IMR-90 (cell line): ENCODE data around the gene TRIM17. TPM values are rescaled to one million over a fixed set of nuclear protein-coding genes. Genes with fewer than 3 reads are reported as not detected.

ENCODE experiments used
- ATAC-seq: fragments of 200-7000 bp; cut with Tn5 transposase; 2 replicates; pipeline ENCODE4 v1.9.1; 2020; ENCODE audit warnings: low read depth, mild to moderate bottlenecking, moderate library complexity
- BruUV-seq: library from RNA; stranded (reverse); fragments of 400-500 nt; replicated peaks from 2 replicates; lab custom pipeline; 2021; lab: Mats Ljungman, UMichigan
- CTCF ChIA-PET: fragments of 300-600 bp; formaldehyde crosslinking; extraction: SDS; loops from one replicate; lab custom pipeline; 2021; ENCODE audit warnings: antibody characterized with exemption; lab: Yijun Ruan, JAX
- POLR2A ChIA-PET: fragments of 300-600 bp; sonication (Branson Sonifier 250); formaldehyde crosslinking; loops from one replicate; lab custom pipeline; 2022; ENCODE audit warnings: antibody characterized with exemption; ENCODE audit not compliant: unreplicated experiment; lab: Charles Lee
- DNase-seq: peaks from one replicate; pipeline ENCODE4 v3.0.0; 2013
- H2AFZ ChIP-seq: replicated peaks from 2 replicates; pipeline ENCODE3; 2013; ENCODE audit warnings: low read length, mild to moderate bottlenecking; ENCODE audit not compliant: poor library complexity
- H2AK5ac ChIP-seq: 2 replicates; pipeline ENCODE4 v1.6.1; 2013; ENCODE audit warnings: low read depth, low read length, inconsistent platforms
- H2AK9ac ChIP-seq: replicated peaks from 2 replicates; pipeline ENCODE3; 2013; ENCODE audit warnings: mild to moderate bottlenecking, low read depth, low read length, moderate library complexity; ENCODE audit not compliant: poor library complexity
- H2BK120ac ChIP-seq: 2 replicates; pipeline ENCODE4 v1.6.1; 2013; ENCODE audit warnings: low read depth, low read length, inconsistent platforms
- H2BK15ac ChIP-seq: 3 replicates; pipeline ENCODE4 v1.6.1; 2013; ENCODE audit warnings: low read depth, low read length, inconsistent platforms
- H2BK20ac ChIP-seq: 2 replicates; pipeline ENCODE4 v1.6.1; 2013; ENCODE audit warnings: low read depth, mild to moderate bottlenecking, inconsistent platforms, low read length, moderate library complexity
- H2BK5ac ChIP-seq: 2 replicates; pipeline ENCODE4 v1.6.1; 2013; ENCODE audit warnings: mild to moderate bottlenecking, low read depth, low read length, inconsistent platforms; ENCODE audit not compliant: poor library complexity, severe bottlenecking
- H3K14ac ChIP-seq: replicated peaks from 2 replicates; pipeline ENCODE4 v1.6.1; 2013; ENCODE audit warnings: low read depth, low read length, inconsistent platforms
- H3K18ac ChIP-seq: 2 replicates; pipeline ENCODE4 v1.6.1; 2013; ENCODE audit warnings: low read depth, low read length, control low read depth
- H3K23ac ChIP-seq: 2 replicates; pipeline ENCODE4 v1.6.1; 2013; ENCODE audit warnings: low read depth, low read length, inconsistent platforms
- H3K27ac ChIP-seq: 2 replicates; pipeline ENCODE4 v1.5.1; 2013; ENCODE audit warnings: mild to moderate bottlenecking, control low read depth, low read length; ENCODE audit not compliant: insufficient read depth
- H3K27me3 ChIP-seq: 2 replicates; pipeline ENCODE4 v1.6.1; 2013; ENCODE audit warnings: low read length; ENCODE audit not compliant: control insufficient read depth, insufficient read depth
- H3K36me3 ChIP-seq: 2 replicates; pipeline ENCODE4 v1.6.1; 2013; ENCODE audit warnings: low read length, mixed read lengths; ENCODE audit not compliant: control insufficient read depth, insufficient read depth
- H3K4ac ChIP-seq: 2 replicates; pipeline ENCODE4 v1.6.1; 2013; ENCODE audit warnings: low read depth, low read length, inconsistent platforms
- H3K4me1 ChIP-seq: 2 replicates; pipeline ENCODE4 v1.6.1; 2013; ENCODE audit warnings: low read length, mixed read lengths; ENCODE audit not compliant: control insufficient read depth, insufficient read depth
- H3K4me2 ChIP-seq: 2 replicates; pipeline ENCODE4 v1.6.1; 2013; ENCODE audit warnings: low read depth, mild to moderate bottlenecking, control low read depth, low read length, moderate library complexity
- H3K4me3 ChIP-seq: 2 replicates; pipeline ENCODE4 v1.5.1; 2013; ENCODE audit warnings: low read depth, mild to moderate bottlenecking, control low read depth, low read length, moderate library complexity; ENCODE audit not compliant: insufficient read depth
- H3K56ac ChIP-seq: 2 replicates; pipeline ENCODE4 v1.6.1; 2013; ENCODE audit warnings: low read length, inconsistent platforms; ENCODE audit not compliant: insufficient read depth; ENCODE audit errors: extremely low read depth
- H3K79me1 ChIP-seq, 2 experiments: 2 replicates each; pipeline ENCODE4 v1.6.1; 2013; ENCODE audit warnings: low read length in 2 of 2, inconsistent platforms in 1 of 2, low read depth in 1 of 2
- H3K9ac ChIP-seq: 2 replicates; pipeline ENCODE4 v1.6.1; 2013; ENCODE audit warnings: low read depth, low read length, control low read depth
- H3K9me1 ChIP-seq: 2 replicates; pipeline ENCODE4 v1.6.1; 2013; ENCODE audit warnings: low read length, inconsistent platforms; ENCODE audit not compliant: insufficient read depth
- H3K9me3 ChIP-seq: 2 replicates; pipeline ENCODE4 v1.6.1; 2013; ENCODE audit warnings: low read length; ENCODE audit not compliant: control insufficient read depth, insufficient read depth
- H4K20me1 ChIP-seq: 2 replicates; pipeline ENCODE4 v1.6.1; 2013; ENCODE audit warnings: low read length, inconsistent platforms; ENCODE audit not compliant: insufficient read depth
- H4K5ac ChIP-seq: 2 replicates; pipeline ENCODE4 v1.6.1; 2013; ENCODE audit warnings: mild to moderate bottlenecking, low read depth, low read length, control low read depth
- H4K8ac ChIP-seq, 2 experiments: 2 replicates each; pipeline ENCODE4 v1.6.1; 2013; ENCODE audit warnings: low read depth in 2 of 2, low read length in 2 of 2, control low read depth in 1 of 2, inconsistent platforms in 1 of 2
- H4K91ac ChIP-seq: 2 replicates; pipeline ENCODE4 v1.6.1; 2013; ENCODE audit warnings: low read depth, low read length, inconsistent platforms; ENCODE audit not compliant: insufficient read depth
- BHLHE40 ChIP-seq: fragments of 150-350 bp; IDR thresholded peaks from 2 replicates; pipeline ENCODE4 v1.6.1; 2016; ENCODE audit warnings: mild to moderate bottlenecking, low read depth, low read length
- CEBPB ChIP-seq: IDR thresholded peaks from 2 replicates; pipeline ENCODE4 v1.6.1; 2012; ENCODE audit warnings: low read depth, low read length, improper control_type of control experiment
- MAZ ChIP-seq: IDR thresholded peaks from 2 replicates; pipeline ENCODE4 v1.6.1; 2012; ENCODE audit warnings: low read depth, mild to moderate bottlenecking, low read length, improper control_type of control experiment, moderate library complexity, borderline replicate concordance
- MXI1 ChIP-seq: IDR thresholded peaks from 2 replicates; pipeline ENCODE4 v1.6.1; 2012; ENCODE audit warnings: low read depth, mild to moderate bottlenecking, low read length, moderate library complexity, borderline replicate concordance
- RFX5 ChIP-seq: IDR thresholded peaks from 2 replicates; pipeline ENCODE4 v1.8.0; 2012; ENCODE audit warnings: low read depth, mild to moderate bottlenecking, low read length, moderate library complexity
- SMC3 ChIP-seq: fragments of 150-350 bp; IDR thresholded peaks from 2 replicates; pipeline ENCODE4 v1.6.1; 2016; ENCODE audit warnings: low read depth, mild to moderate bottlenecking, antibody characterized with exemption, low read length, moderate library complexity
- WGBS, 2 experiments: methylation state at CpG; one replicate each; pipeline versions ENCODE4 v1.1.5 to v1.1.7; 2013; ENCODE audit warnings: missing lambda C conversion rate in 2 of 2; ENCODE audit not compliant: insufficient read length in 1 of 2; ENCODE audit errors: extremely low coverage in 2 of 2; 5-methylcytosine and 5-hydroxymethylcytosine counted together
- dilution Hi-C: fragments of 300-500 bp; cut with HindIII; formaldehyde crosslinking; loops from one replicate; pipeline ENCODE4 v1.14.3; 2018; ENCODE audit warnings: low sequenced_read_pairs; ENCODE audit not compliant: unreplicated experiment
- in situ Hi-C: fragments of 300-500 bp; cut with MboI; formaldehyde crosslinking; loops from 3 replicates; pipeline ENCODE4 v1.14.3; 2019; ENCODE audit warnings: low sequenced_read_pairs, inconsistent platforms, mixed read lengths
- intact Hi-C: fragments of 100-400 bp; cut with micrococcal nuclease; formaldehyde crosslinking; loops from 2 replicates; pipeline ENCODE4 v1.10.0; 2022
- polyA plus RNA-seq, 3 experiments: library from polyadenylated mRNA; depleted of rRNA; stranded (reverse); fragments of >200 nt; gene quantifications; 2 replicates each; pipeline ENCODE4 v1.2.3, GENCODE V29; 2012; ENCODE audit warnings: low replicate concordance in 1 of 3
- total RNA-seq: library from RNA; depleted of rRNA; stranded (reverse); fragments of >200 nt; gene quantifications from 2 replicates; pipeline ENCODE4 v1.2.3, GENCODE V29; 2012

The TRIM17 gene
- total and polyA plus RNA-seq, 2 of the 4 experiments (the other 2 are of a cell fraction), result 0.39 TPM; not detected in 1

GRCh38 chr1:228407106-228408040, 9.3 kb downstream of the TRIM17 start (continued):
- TF ChIP-seq RFX5 (no peak), BHLHE40 (peak; percentile 58; the same call in 1 of the 2 replicates), CEBPB (no peak)

- no peak overlapping the region for H2BK20ac ChIP-seq
- 0 out of 2 replicates have a peak overlapping the region, but pooled peaks have one; percentile 71 for H3K4ac ChIP-seq
- no peaks in the 10 kb centered on the region for H3K9me3 ChIP-seq
- H3K4me2 ChIP-seq, result peak overlapping the region; percentile 98
- H3K27ac ChIP-seq, result peak overlapping the region; percentile 86
- peak overlapping the region; percentile 73 for H3K4me3 ChIP-seq
- dilution Hi-C loops, result no loop called here
- no peak overlapping the region; the same call in 1 of the 2 replicates for H4K91ac ChIP-seq
- peak overlapping the region; percentile 81; the same call in 1 of the 2 replicates for H2AK5ac ChIP-seq
- H3K4me1 ChIP-seq, result peaks cover 17% of the 10 kb centered on the region
- in situ Hi-C loops, result no loop called here
- H3K56ac ChIP-seq, result peak overlapping the region; percentile 38; the same call in 1 of the 2 replicates
- H4K5ac ChIP-seq, result no peak overlapping the region
- no TSS peak for BruUV-seq
- H3K9me1 ChIP-seq, result peaks cover 19% of the 10 kb centered on the region
- no peak overlapping the region for H2BK120ac ChIP-seq
- WGBS, 2 experiments, result 0% methylated on average over 4 of the region's 21 CpGs; no CpG with 5 or more reads in 1 of the 2 experiments
- H3K27me3 ChIP-seq, result no peaks in the 10 kb centered on the region
- peak overlapping the region; percentile 88 for H2AFZ ChIP-seq
- no peak overlapping the region for H3K18ac ChIP-seq
- ChIA-PET CTCF (interaction anchor here (1.6 kb wide), 1 partner anchor 13 kb away, joined by 6 read pairs; no protein-coding TSS in a partner anchor), POLR2A (interaction anchor here (1.1 kb wide), 1 partner anchor 47 kb away, joined by 3 read pairs; no protein-coding TSS in a partner anchor)
- H4K20me1 ChIP-seq, result peaks cover 58% of the 10 kb centered on the region
- peaks cover 26 to 91% of the 10 kb centered on the region in 2 experiments for H3K79me1 ChIP-seq
- H3K36me3 ChIP-seq, result peaks cover 21% of the 10 kb centered on the region
- H3K9ac ChIP-seq, result peak overlapping the region; percentile 87
- peak; percentile 17 for DNase-seq
- H4K8ac ChIP-seq, result no peak overlapping the region
- peak overlapping the region; percentile 78; the same call in 1 of the 2 replicates for H3K14ac ChIP-seq
- TF ChIP-seq SMC3, result no peak
- no peak; the same call in 1 of the 2 replicates for TF ChIP-seq MXI1
- no peak for TF ChIP-seq CEBPB
- peak; percentile 11; the same call in 1 of the 2 replicates for TF ChIP-seq MAZ
- ATAC-seq, result no peak; the same call in none of the 2 replicates
- peak overlapping the region; percentile 94 for H3K23ac ChIP-seq
- H2AK9ac ChIP-seq, result peak overlapping the region; percentile 95
- no peak overlapping the region for H2BK15ac ChIP-seq
- intact Hi-C loops, result loop anchor here (1.0 kb wide), 1 partner anchor 193 kb away; no protein-coding TSS in a partner anchor
- H2BK5ac ChIP-seq, result peak overlapping the region; percentile 66
Observed at GRCh38 chr1:228405979-228406228, 10.8 kb downstream of the TRIM17 start.
